ENCODE measurements around the gene KRTAP5-8. TPM values are rescaled to one million over a fixed set of nuclear protein-coding genes. Genes with fewer than 3 reads are reported as not detected.

Gene KRTAP5-8
- total and polyA plus RNA-seq, 2 of the 4 experiments (the other 2 are of a cell fraction): 0.07 TPM; not detected in 1

- no peak overlapping the region for H2BK20ac ChIP-seq (ENCODE audit: low read depth, low read length)
- no peak overlapping the region for H4K91ac ChIP-seq (ENCODE audit: insufficient read depth, low read depth, low read length)
- peak overlapping the region; percentile 28 for H2AK9ac ChIP-seq (replicated peaks; ENCODE audit: low read depth, low read length, poor library complexity)
- no peaks in the 10 kb centered on the region for H4K20me1 ChIP-seq (ENCODE audit: insufficient read depth, low read length)
- H2BK15ac ChIP-seq (ENCODE audit: low read depth, low read length): no peak overlapping the region
- no TSS peak for BruUV-seq (replicated peaks)
- DNase-seq (no peak), ATAC-seq (ENCODE audit: low read depth) (no peak)
- no peak overlapping the region for H3K23ac ChIP-seq (ENCODE audit: low read depth, low read length)
- H3K79me1 ChIP-seq (ENCODE audit: low read depth in 1 of 2, low read length in 2 of 2): peaks cover 0 to 5% of the 10 kb centered on the region in 2 experiments; a peak in 1 of 4 replicates
- CTCF ChIA-PET: no interaction called here
- H4K8ac ChIP-seq (ENCODE audit: low read depth in 2 of 2, low read length in 2 of 2): no peak overlapping the region
- no peak overlapping the region for H3K14ac ChIP-seq (replicated peaks; ENCODE audit: low read depth, low read length)
- no peak overlapping the region for H3K27ac ChIP-seq (ENCODE audit: insufficient read depth, low read length)
- intact Hi-C loops (cut with micrococcal nuclease): no loop called here
- no peak overlapping the region for H4K5ac ChIP-seq (ENCODE audit: low read depth, low read length)
- H2AK5ac ChIP-seq (ENCODE audit: low read depth, low read length): no peak overlapping the region
- WGBS, 2 experiments (ENCODE audit: extremely low coverage in 2 of 2, insufficient read length in 1 of 2): 100% methylated on average over 1 of the region's 9 CpGs; no CpG with 5 or more reads in 1 of the 2 experiments
- no peak overlapping the region for H2BK5ac ChIP-seq (ENCODE audit: low read depth, low read length, poor library complexity, severe bottlenecking)
- in situ Hi-C loops (cut with MboI; ENCODE audit: low sequenced_read_pairs): no loop called here
- no peaks in the 10 kb centered on the region for H3K27me3 ChIP-seq (ENCODE audit: control insufficient read depth, insufficient read depth, low read length)
- H3K9me1 ChIP-seq (ENCODE audit: insufficient read depth, low read length): peaks cover 22% of the 10 kb centered on the region
- no peak for TF ChIP-seq CHD1 (IDR thresholded peaks at IDR 0.05; ENCODE audit: low read depth, low read length)
- no peak for TF ChIP-seq MXI1 (IDR thresholded peaks at IDR 0.05; ENCODE audit: borderline replicate concordance, low read depth, low read length)
- TF ChIP-seq BHLHE40 (IDR thresholded peaks at IDR 0.05; ENCODE audit: low read depth, low read length): no peak
- no peak for TF ChIP-seq RCOR1 (IDR thresholded peaks at IDR 0.05; ENCODE audit: insufficient replicate concordance, low read length)
- TF ChIP-seq POLR2A (IDR thresholded peaks at IDR 0.05; ENCODE audit: low read depth, low read length): no peak
- no peak for TF ChIP-seq NFE2L2 (IDR thresholded peaks at IDR 0.05; ENCODE audit: low read depth, low read length)
- no peak for TF ChIP-seq CEBPB (IDR thresholded peaks at IDR 0.05; ENCODE audit: low read depth, low read length)
- no peak for TF ChIP-seq CTCF (conservative IDR thresholded peaks at IDR 0.05; ENCODE audit: low read depth, low read length)
- TF ChIP-seq RFX5 (IDR thresholded peaks at IDR 0.05; ENCODE audit: low read depth, low read length): no peak
- TF ChIP-seq MAZ (IDR thresholded peaks at IDR 0.05; ENCODE audit: borderline replicate concordance, low read depth, low read length): no peak
- TF ChIP-seq SMC3 (IDR thresholded peaks at IDR 0.05; ENCODE audit: low read depth, low read length): no peak
- TF ChIP-seq FOS (IDR thresholded peaks at IDR 0.05; ENCODE audit: low read depth, low read length): no peak
- no peak for TF ChIP-seq USF2 (IDR thresholded peaks at IDR 0.05; ENCODE audit: low read depth, low read length)
- TF ChIP-seq MAFK (IDR thresholded peaks at IDR 0.05; ENCODE audit: low read depth, low read length): no peak
- TF ChIP-seq RAD21 (IDR thresholded peaks at IDR 0.05; ENCODE audit: low read length): no peak
- TF ChIP-seq ELK1 (IDR thresholded peaks at IDR 0.05; ENCODE audit: borderline replicate concordance, low read depth, low read length): no peak
- no peak overlapping the region for H2AFZ ChIP-seq (replicated peaks; ENCODE audit: low read length, poor library complexity)
- H3K9me3 ChIP-seq (ENCODE audit: control insufficient read depth, insufficient read depth, low read length): no peaks in the 10 kb centered on the region
- H3K9ac ChIP-seq (ENCODE audit: low read depth, low read length): no peak overlapping the region
- POLR2A ChIA-PET (ENCODE audit: unreplicated experiment): no interaction called here
- H3K56ac ChIP-seq (ENCODE audit: extremely low read depth, insufficient read depth, low read length): no peak overlapping the region
- peaks cover 11% of the 10 kb centered on the region; the same call in 1 of the 2 replicates for H3K4me1 ChIP-seq (ENCODE audit: control insufficient read depth, insufficient read depth, low read length)
- no peak overlapping the region for H3K4me3 ChIP-seq (ENCODE audit: insufficient read depth, low read depth, low read length)
- dilution Hi-C loops (cut with HindIII; ENCODE audit: low sequenced_read_pairs, unreplicated experiment): no loop called here
- no peak overlapping the region for H2BK120ac ChIP-seq (ENCODE audit: low read depth, low read length)
- H3K4ac ChIP-seq (ENCODE audit: low read depth, low read length): no peak overlapping the region
- H3K4me2 ChIP-seq (ENCODE audit: low read depth, low read length): no peak overlapping the region
- peaks cover 41% of the 10 kb centered on the region for H3K36me3 ChIP-seq (ENCODE audit: control insufficient read depth, insufficient read depth, low read length)
- no peak overlapping the region for H3K18ac ChIP-seq (ENCODE audit: low read depth, low read length)
Observed at GRCh38 chr11:71491940-71492339, 45.9 kb upstream of the KRTAP5-8 start.
